ENCODE results near the gene CD101. TPM values are rescaled to one million over a fixed set of nuclear protein-coding genes. Genes with fewer than 3 reads are reported as not detected.
A peak's percentile ranks its signal among the peaks of the same experiment; 100 is the strongest.

CD101 gene
- total and polyA plus RNA-seq, 12 donors: 0.30 to 2.3 (median 1.1) TPM

DNA sequence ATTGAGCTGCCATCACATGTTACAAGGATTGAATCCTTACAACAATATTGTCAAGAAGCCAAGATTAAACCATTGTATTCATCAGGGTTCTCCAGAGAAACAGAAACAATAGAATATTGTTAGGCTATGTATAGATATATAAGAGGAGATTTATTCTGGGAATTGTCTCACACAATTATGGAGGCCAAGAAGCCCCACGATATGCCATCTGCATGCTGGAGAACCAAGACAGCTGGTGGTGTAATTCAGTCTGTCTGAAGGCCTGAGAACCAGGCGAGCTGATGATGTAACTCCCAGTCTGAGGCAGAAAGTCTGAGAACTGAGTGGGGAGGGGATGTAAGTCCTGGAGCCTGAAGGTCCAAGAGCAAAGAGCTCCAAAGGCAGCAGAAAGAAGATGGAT lies 44.1 kb downstream of the CD101 start:
- H3K4me1 ChIP-seq: peaks cover 0 to 21% (median 0%) of the 10 kb centered on the region in 9 donors
- H3K4me3 ChIP-seq: no peak overlapping the region
- intact Hi-C loops (cut with DNase I): loop anchor here in 2 of 10 donors (10.0 kb wide), 1 partner anchor 61 kb away; no protein-coding TSS in a partner anchor
- DNase-seq (no peak), ATAC-seq (no peak)
- H3K36me3 ChIP-seq: no peaks in the 10 kb centered on the region
- no peak for TF ChIP-seq CTCF (IDR thresholded peaks at IDR 0.05)
- peak overlapping the region in 1 of 10 donors; percentile 25 for H3K27ac ChIP-seq
- 54 to 61% methylated on average over 2 of the region's 2 CpGs for WGBS, 2 donors
- peaks cover 0 to 6% (median 0%) of the 10 kb centered on the region in 11 donors for H3K9me3 ChIP-seq
- no peaks in the 10 kb centered on the region for H3K27me3 ChIP-seq

DNA sequence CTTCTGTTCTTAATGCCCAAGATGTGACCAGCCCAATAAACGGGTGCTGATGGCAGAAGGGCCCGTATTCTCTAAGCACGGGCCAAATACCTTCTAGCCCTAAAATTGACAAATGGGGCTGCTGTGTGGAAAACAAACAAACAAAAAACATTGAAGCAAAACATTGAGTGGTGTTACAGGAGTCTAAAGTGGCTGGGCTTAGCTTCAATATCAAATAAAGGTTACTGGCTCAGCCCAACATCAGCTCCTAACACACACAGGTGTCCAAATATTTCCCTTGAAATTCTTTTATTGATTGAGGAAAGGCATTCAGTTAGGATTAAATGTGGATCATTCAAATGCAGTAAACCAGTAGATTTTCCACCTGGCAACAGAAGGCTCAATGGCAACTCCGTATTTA lies 45.2 kb downstream of the CD101 start:
- WGBS, 2 donors: 86 to 94% methylated on average over 4 of the region's 4 CpGs
- ATAC-seq (no peak), DNase-seq (no peak)
- no peaks in the 10 kb centered on the region for H3K27me3 ChIP-seq
- intact Hi-C loops (cut with DNase I): loop anchor here in 2 of 10 donors (10.0 kb wide), 1 partner anchor 62 kb away; no protein-coding TSS in a partner anchor
- peaks cover 0 to 33% (median 0%) of the 10 kb centered on the region in 9 donors for H3K4me1 ChIP-seq
- H3K9me3 ChIP-seq: peaks cover 0 to 6% (median 0%) of the 10 kb centered on the region in 11 donors
- H3K27ac ChIP-seq: no peak overlapping the region
- TF ChIP-seq CTCF (IDR thresholded peaks at IDR 0.05): no peak
- H3K36me3 ChIP-seq: no peaks in the 10 kb centered on the region
- H3K4me3 ChIP-seq: no peak overlapping the region

GRCh38 chr1:117047271-117047670 lies 45.7 kb downstream of the CD101 start:
- no peaks in the 10 kb centered on the region for H3K36me3 ChIP-seq
- intact Hi-C loops (cut with DNase I): loop anchor here in 2 of 10 donors (10.0 kb wide), 1 partner anchor 62 kb away; no protein-coding TSS in a partner anchor
- H3K27me3 ChIP-seq: no peaks in the 10 kb centered on the region
- WGBS, 2 donors: 87 to 95% methylated on average over 2 of the region's 2 CpGs
- H3K4me3 ChIP-seq: no peak overlapping the region
- H3K4me1 ChIP-seq: peaks cover 0 to 38% (median 0%) of the 10 kb centered on the region in 9 donors
- H3K9me3 ChIP-seq: peaks cover 0 to 6% (median 0%) of the 10 kb centered on the region in 11 donors
- no peak overlapping the region for H3K27ac ChIP-seq
- TF ChIP-seq CTCF (IDR thresholded peaks at IDR 0.05): no peak
- DNase-seq: no peak
- no peak for ATAC-seq

DNA sequence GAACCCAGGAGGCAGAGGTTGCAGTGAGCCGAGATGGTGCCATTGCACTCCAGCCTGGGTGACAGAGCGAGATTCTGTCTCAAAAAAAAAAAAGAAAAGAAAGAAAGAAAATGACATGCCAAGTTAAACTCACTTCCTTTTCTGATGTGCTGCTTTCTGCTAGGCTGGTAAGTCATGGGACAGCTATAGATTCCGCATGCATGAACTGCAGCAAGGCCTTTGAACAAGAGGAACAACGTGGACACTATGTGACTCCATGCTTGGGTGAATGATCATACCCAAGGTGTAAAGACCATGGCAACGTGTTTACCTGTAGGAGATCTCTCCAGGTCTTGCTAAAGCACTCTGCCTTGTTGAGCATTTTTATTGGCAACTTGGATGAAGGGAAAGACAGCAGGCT lies 48.3 kb downstream of the CD101 start:
- 87 to 89% methylated on average over 5 of the region's 5 CpGs for WGBS, 2 donors
- Histone ChIP-seq H3K27ac (peak overlapping the region in 1 of 10 donors; percentile 65), H3K4me3 (no peak overlapping the region), H3K27me3 (no peaks in the 10 kb centered on the region), H3K9me3 (no peaks in the 10 kb centered on the region), H3K36me3 (no peaks in the 10 kb centered on the region), H3K4me1 (peaks cover 0 to 38% (median 0%) of the 10 kb centered on the region in 9 donors)
- intact Hi-C loops (cut with DNase I): loop anchor here in 9 of 10 donors (5.0 to 10.0 kb wide), 7 partner anchors 65 to 478 kb away; partner anchors contain the start of gene CD58 (in 7 of the 9)
- DNase-seq (no peak), ATAC-seq (peak in 5 of 8 donors; percentile 37 to 58 (median 50))
- no peak for TF ChIP-seq CTCF (IDR thresholded peaks at IDR 0.05)

Data from heart right ventricle (tissue), 16 donors.